ENCODE results near the gene RGS6. TPM values are rescaled to one million over a fixed set of nuclear protein-coding genes. Genes with fewer than 3 reads are reported as not detected.

The RGS6 gene
- total and polyA plus RNA-seq, 2 experiments from 2014 or later = 0.86 to 0.95 TPM

- H3K9me3 ChIP-seq (ENCODE audit: low read depth) = no peaks in the 10 kb centered on the region
- no peaks in the 10 kb centered on the region for H3K36me3 ChIP-seq
- no peak for DNase-seq (ENCODE audit: low read depth in 1 of 2, low spot score in 1 of 2)
- H3K4me1 ChIP-seq (ENCODE audit: low read depth) = peaks cover 7% of the 10 kb centered on the region
- no peak for TF ChIP-seq CTCF (IDR thresholded peaks at IDR 0.05; ENCODE audit: low read depth, low read length)
- no peaks in the 10 kb centered on the region for H3K27me3 ChIP-seq
- no peak overlapping the region for H3K4me3 ChIP-seq
- H3K27ac ChIP-seq = no peak overlapping the region
Measured at GRCh38 chr14:72513346-72513745, 581.1 kb downstream of the RGS6 start.

- DNase-seq (ENCODE audit: low read depth in 1 of 2, low spot score in 1 of 2) = peak; percentile 63 to 66
- no peak overlapping the region for H3K4me3 ChIP-seq
- peak; percentile 78 for TF ChIP-seq CTCF (IDR thresholded peaks at IDR 0.05; ENCODE audit: low read depth, low read length)
- H3K27me3 ChIP-seq = no peaks in the 10 kb centered on the region
- peaks cover 14% of the 10 kb centered on the region for H3K4me1 ChIP-seq (ENCODE audit: low read depth)
- H3K27ac ChIP-seq = no peak overlapping the region
- no peaks in the 10 kb centered on the region for H3K36me3 ChIP-seq
- no peaks in the 10 kb centered on the region for H3K9me3 ChIP-seq (ENCODE audit: low read depth)
Measured at GRCh38 chr14:72513965-72514659, 581.9 kb downstream of the RGS6 start.

- H3K27me3 ChIP-seq = no peaks in the 10 kb centered on the region
- H3K9me3 ChIP-seq (ENCODE audit: low read depth) = no peaks in the 10 kb centered on the region
- H3K27ac ChIP-seq = no peak overlapping the region
Measured at GRCh38 chr14:72514660-72515025, 582.4 kb downstream of the RGS6 start.

GRCh38 chr14:72515779-72516770, 583.8 kb downstream of the RGS6 start:
- no peaks in the 10 kb centered on the region for H3K27me3 ChIP-seq
- no peak overlapping the region for H3K4me3 ChIP-seq
- no peak overlapping the region for H3K27ac ChIP-seq
- peaks cover 15% of the 10 kb centered on the region for H3K4me1 ChIP-seq (ENCODE audit: low read depth)
- TF ChIP-seq CTCF (IDR thresholded peaks at IDR 0.05; ENCODE audit: low read depth, low read length) = no peak
- peak; percentile 47 for DNase-seq (ENCODE audit: low read depth in 1 of 2, low spot score in 1 of 2)
- no peaks in the 10 kb centered on the region for H3K36me3 ChIP-seq
- H3K9me3 ChIP-seq (ENCODE audit: low read depth) = no peaks in the 10 kb centered on the region

More at GRCh38 chr14:72514660-72515025, 582.4 kb downstream of the RGS6 start:
- Histone ChIP-seq H3K4me3 (no peak overlapping the region), H3K4me1 (ENCODE audit: low read depth) (peaks cover 15% of the 10 kb centered on the region), H3K36me3 (no peaks in the 10 kb centered on the region)
- DNase-seq (ENCODE audit: low read depth in 1 of 2, low spot score in 1 of 2) = no peak
- no peak for TF ChIP-seq CTCF (IDR thresholded peaks at IDR 0.05; ENCODE audit: low read depth, low read length)

- H3K9me3 ChIP-seq (ENCODE audit: low read depth) = no peaks in the 10 kb centered on the region
- no peak overlapping the region for H3K27ac ChIP-seq
- peaks cover 15% of the 10 kb centered on the region for H3K4me1 ChIP-seq (ENCODE audit: low read depth)
- no peaks in the 10 kb centered on the region for H3K27me3 ChIP-seq
- peak; percentile 90 for TF ChIP-seq CTCF (IDR thresholded peaks at IDR 0.05; ENCODE audit: low read depth, low read length)
- DNase-seq (ENCODE audit: low read depth in 1 of 2, low spot score in 1 of 2) = peak; percentile 67 to 87
- no peak overlapping the region for H3K4me3 ChIP-seq
- H3K36me3 ChIP-seq = no peaks in the 10 kb centered on the region
Measured at GRCh38 chr14:72516936-72517700, 584.9 kb downstream of the RGS6 start.

All from cardiac muscle cell (in vitro differentiated cells and primary cell).